Suprapubic skin (tissue), 4 donors: ENCODE data around the gene TNIK. TPM values are rescaled to one million over a fixed set of nuclear protein-coding genes. Genes with fewer than 3 reads are reported as not detected.

Experiments used
- DNase-seq, 2 donors: peaks; one replicate each; pipeline ENCODE4 v3.0.0-alpha.2; 2019; ENCODE audit warnings: low spot score in 2 of 2
- H3K27ac ChIP-seq: fragments of 200-600 bp; sonication (generic); one replicate; pipeline ENCODE4 v1.5.1; 2019
- H3K27me3 ChIP-seq: fragments of 200-600 bp; sonication (generic); one replicate; pipeline ENCODE4 v1.5.1; 2019
- H3K36me3 ChIP-seq: fragments of 200-600 bp; sonication (generic); one replicate; pipeline ENCODE4 v1.5.1; 2019
- H3K4me1 ChIP-seq: fragments of 200-600 bp; sonication (generic); one replicate; pipeline ENCODE4 v1.5.1; 2019
- H3K4me3 ChIP-seq: fragments of 200-600 bp; sonication (generic); one replicate; pipeline ENCODE4 v1.5.1; 2019; ENCODE audit warnings: mild to moderate bottlenecking
- H3K9me3 ChIP-seq: fragments of 200-600 bp; sonication (generic); one replicate; pipeline ENCODE4 v1.5.1; 2019
- EP300 ChIP-seq: sonication (generic); formaldehyde crosslinking; IDR thresholded peaks from one replicate; pipeline ENCODE4 v1.6.1; 2017; ENCODE audit warnings: antibody characterized with exemption
- POLR2A ChIP-seq, 2 donors: fragments of 450-650 bp; IDR thresholded peaks; one replicate each; pipeline ENCODE4 v1.6.1; 2017; ENCODE audit warnings: antibody characterized with exemption in 2 of 2, mild to moderate bottlenecking in 2 of 2, moderate library complexity in 2 of 2
- POLR2AphosphoS5 ChIP-seq, 3 donors: sonication (generic); formaldehyde crosslinking; IDR thresholded peaks; one replicate each; pipeline ENCODE4 v1.6.1; 2017; ENCODE audit warnings: antibody characterized with exemption in 3 of 3
- WGBS: methylation state at CpG from one replicate; pipeline ENCODE4 v1.1.5; 2018; 5-methylcytosine and 5-hydroxymethylcytosine counted together
- total RNA-seq, 4 donors: library from RNA; depleted of rRNA; stranded (reverse); fragments of >200 nt; gene quantifications; one replicate each; pipeline ENCODE4 v1.1.0, GENCODE V29; 2016
- TF ChIP-seq, protein P1 (sequence below), 2 donors: fragments of 200-600 bp in 1 of 2; fragments of 450-650 bp in 1 of 2; sonication (generic) in 1 of 2; IDR thresholded peaks; one replicate each; pipeline ENCODE4 v1.5.1; 2016 to 2019; ENCODE audit warnings: antibody characterized with exemption in 2 of 2, mild to moderate bottlenecking in 1 of 2, moderate library complexity in 1 of 2

TNIK gene
- total RNA-seq, 4 donors from 2014 or later: 2.0 to 4.3 (median 3.1) TPM

DNA sequence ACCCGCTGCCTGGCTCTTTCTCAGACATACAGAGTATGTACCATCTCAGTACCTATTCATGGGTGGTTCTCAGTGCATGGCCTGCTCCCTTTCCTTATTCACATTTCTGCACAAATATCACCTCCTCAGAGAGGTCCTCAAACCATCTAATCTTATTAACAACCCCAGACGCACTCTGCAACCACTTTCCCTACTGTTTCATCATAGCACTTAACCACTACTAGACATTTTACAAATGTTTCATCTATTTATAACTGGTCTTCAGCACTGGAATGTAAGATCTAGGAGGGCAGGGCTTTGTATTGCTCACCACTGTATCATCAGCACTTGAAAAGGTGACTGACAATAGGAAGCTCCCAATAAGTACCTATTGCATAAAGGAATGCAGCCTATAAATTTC, 45.1 kb downstream of the TNIK start:
- Histone ChIP-seq H3K36me3 (no peaks in the 10 kb centered on the region), H3K4me1 (no peaks in the 10 kb centered on the region), H3K27ac (no peak overlapping the region), H3K9me3 (no peaks in the 10 kb centered on the region), H3K4me3 (no peak overlapping the region), H3K27me3 (no peaks in the 10 kb centered on the region)
- 92% methylated on average over 2 of the region's 2 CpGs for whole genome bisulfite sequencing
- TF ChIP-seq POLR2A (IDR thresholded peaks at IDR 0.05) (no peak), POLR2AphosphoS5 (IDR thresholded peaks at IDR 0.05) (no peak), EP300 (no peak)
- TF ChIP-seq, protein P1, sequence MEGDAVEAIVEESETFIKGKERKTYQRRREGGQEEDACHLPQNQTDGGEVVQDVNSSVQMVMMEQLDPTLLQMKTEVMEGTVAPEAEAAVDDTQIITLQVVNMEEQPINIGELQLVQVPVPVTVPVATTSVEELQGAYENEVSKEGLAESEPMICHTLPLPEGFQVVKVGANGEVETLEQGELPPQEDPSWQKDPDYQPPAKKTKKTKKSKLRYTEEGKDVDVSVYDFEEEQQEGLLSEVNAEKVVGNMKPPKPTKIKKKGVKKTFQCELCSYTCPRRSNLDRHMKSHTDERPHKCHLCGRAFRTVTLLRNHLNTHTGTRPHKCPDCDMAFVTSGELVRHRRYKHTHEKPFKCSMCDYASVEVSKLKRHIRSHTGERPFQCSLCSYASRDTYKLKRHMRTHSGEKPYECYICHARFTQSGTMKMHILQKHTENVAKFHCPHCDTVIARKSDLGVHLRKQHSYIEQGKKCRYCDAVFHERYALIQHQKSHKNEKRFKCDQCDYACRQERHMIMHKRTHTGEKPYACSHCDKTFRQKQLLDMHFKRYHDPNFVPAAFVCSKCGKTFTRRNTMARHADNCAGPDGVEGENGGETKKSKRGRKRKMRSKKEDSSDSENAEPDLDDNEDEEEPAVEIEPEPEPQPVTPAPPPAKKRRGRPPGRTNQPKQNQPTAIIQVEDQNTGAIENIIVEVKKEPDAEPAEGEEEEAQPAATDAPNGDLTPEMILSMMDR (IDR thresholded peaks at IDR 0.05): no peak
- DNase-seq: no peak

DNA sequence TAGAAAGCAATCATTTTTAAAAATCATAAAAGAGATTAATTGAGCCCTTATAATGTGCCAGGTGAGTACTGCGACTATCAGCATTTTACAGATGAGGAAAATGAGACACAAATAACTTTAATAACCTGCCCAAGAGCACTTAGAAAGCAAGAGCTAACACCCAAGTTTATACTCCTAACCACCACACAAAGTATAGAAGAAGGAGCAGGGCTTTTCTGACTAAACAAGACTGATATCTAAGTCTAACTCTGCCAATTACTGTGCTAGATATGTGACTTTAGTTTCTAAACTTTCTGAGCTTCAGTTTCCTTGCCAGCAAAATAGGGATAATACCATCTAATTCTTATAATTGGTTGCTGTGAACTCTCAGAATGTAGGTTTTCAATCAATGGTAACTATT, 47.7 kb downstream of the TNIK start:
- Histone ChIP-seq H3K4me1 (no peaks in the 10 kb centered on the region), H3K36me3 (no peaks in the 10 kb centered on the region), H3K4me3 (no peak overlapping the region), H3K27ac (no peak overlapping the region), H3K9me3 (no peaks in the 10 kb centered on the region), H3K27me3 (no peaks in the 10 kb centered on the region)
- TF ChIP-seq POLR2A (IDR thresholded peaks at IDR 0.05) (no peak), POLR2AphosphoS5 (IDR thresholded peaks at IDR 0.05) (no peak), EP300 (no peak)
- TF ChIP-seq, protein P1 (IDR thresholded peaks at IDR 0.05): no peak
- 49% methylated on average over 1 of the region's 1 CpG for WGBS
- DNase-seq: no peak

DNA sequence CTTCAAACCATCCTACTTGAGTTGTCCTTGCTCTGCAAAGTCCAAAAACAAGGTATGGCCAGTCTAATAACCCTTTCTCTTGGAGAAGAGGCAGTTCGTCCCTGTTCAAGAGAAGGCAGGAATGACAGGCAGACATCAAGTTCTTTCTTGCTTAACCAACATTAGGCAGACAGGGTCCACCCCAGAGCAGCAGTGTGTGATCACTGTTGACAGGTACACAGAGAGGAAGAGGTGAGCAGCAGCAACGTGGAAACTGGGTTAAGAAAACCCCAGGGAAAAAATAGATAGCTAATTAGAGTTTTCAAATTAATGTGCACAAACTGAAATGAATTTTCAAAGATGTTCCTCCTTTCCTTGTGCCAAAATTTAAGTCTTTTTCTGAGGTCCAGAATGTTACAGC, 48.2 kb downstream of the TNIK start:
- 41% methylated on average over 2 of the region's 2 CpGs for WGBS
- H3K27ac ChIP-seq: no peak overlapping the region
- no peaks in the 10 kb centered on the region for H3K9me3 ChIP-seq
- DNase-seq: no peak
- no peaks in the 10 kb centered on the region for H3K36me3 ChIP-seq
- no peaks in the 10 kb centered on the region for H3K27me3 ChIP-seq
- H3K4me1 ChIP-seq: no peaks in the 10 kb centered on the region
- TF ChIP-seq POLR2A (IDR thresholded peaks at IDR 0.05) (no peak), EP300 (no peak), POLR2AphosphoS5 (IDR thresholded peaks at IDR 0.05) (no peak)
- TF ChIP-seq, protein P1 (IDR thresholded peaks at IDR 0.05): no peak
- no peak overlapping the region for H3K4me3 ChIP-seq

DNA sequence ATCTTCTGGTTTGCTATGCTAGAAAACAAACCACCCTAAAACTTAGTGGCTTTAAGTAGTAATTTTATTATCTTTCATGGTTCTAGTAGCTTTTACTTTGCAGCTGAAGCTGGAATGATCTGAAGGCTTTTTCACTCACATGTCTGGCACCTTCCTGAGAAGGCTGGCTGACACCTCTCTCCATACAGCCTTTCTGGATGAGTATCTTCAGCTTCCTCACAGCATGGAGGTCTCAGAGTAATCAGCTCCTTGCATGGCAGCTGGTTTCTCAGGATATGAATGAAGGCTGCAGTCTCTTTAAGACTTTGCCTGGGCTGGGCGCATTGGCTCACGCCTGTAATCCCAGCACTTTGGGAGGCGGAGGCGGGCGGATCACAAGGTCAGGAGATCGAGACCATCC, 50.0 kb downstream of the TNIK start:
- H3K27me3 ChIP-seq: no peaks in the 10 kb centered on the region
- no peak for DNase-seq
- H3K9me3 ChIP-seq: no peaks in the 10 kb centered on the region
- no peaks in the 10 kb centered on the region for H3K4me1 ChIP-seq
- no peaks in the 10 kb centered on the region for H3K36me3 ChIP-seq
- no peak overlapping the region for H3K4me3 ChIP-seq
- WGBS: 99% methylated on average over 6 of the region's 6 CpGs
- no peak for TF ChIP-seq EP300
- no peak for TF ChIP-seq POLR2A (IDR thresholded peaks at IDR 0.05)
- no peak for TF ChIP-seq POLR2AphosphoS5 (IDR thresholded peaks at IDR 0.05)
- TF ChIP-seq, protein P1 (IDR thresholded peaks at IDR 0.05): no peak
- H3K27ac ChIP-seq: no peak overlapping the region

DNA sequence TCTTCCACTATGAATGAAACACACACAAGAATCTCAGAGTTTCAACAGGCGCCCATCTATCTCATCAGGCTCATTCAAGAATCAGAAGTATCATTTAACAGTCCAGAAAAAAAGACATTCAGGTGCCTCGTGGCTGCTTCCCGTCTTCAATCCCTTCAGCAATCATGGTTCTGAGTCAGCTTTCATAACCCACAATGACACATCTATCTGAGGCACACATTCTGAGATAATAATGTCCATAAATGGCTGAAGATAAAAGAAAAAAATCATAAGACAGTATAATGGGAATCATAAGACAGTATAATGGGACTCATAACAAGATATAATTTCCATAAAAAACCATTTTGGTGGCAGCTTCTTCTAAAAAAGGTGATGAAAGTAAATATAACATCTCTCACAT, 52.4 kb downstream of the TNIK start:
- no peak for TF ChIP-seq POLR2A (IDR thresholded peaks at IDR 0.05)
- Histone ChIP-seq H3K27ac (no peak overlapping the region), H3K4me3 (no peak overlapping the region), H3K4me1 (peaks cover 14% of the 10 kb centered on the region), H3K27me3 (no peaks in the 10 kb centered on the region), H3K36me3 (no peaks in the 10 kb centered on the region), H3K9me3 (no peaks in the 10 kb centered on the region)
- 79% methylated on average over 3 of the region's 3 CpGs for WGBS
- DNase-seq: no peak

DNA sequence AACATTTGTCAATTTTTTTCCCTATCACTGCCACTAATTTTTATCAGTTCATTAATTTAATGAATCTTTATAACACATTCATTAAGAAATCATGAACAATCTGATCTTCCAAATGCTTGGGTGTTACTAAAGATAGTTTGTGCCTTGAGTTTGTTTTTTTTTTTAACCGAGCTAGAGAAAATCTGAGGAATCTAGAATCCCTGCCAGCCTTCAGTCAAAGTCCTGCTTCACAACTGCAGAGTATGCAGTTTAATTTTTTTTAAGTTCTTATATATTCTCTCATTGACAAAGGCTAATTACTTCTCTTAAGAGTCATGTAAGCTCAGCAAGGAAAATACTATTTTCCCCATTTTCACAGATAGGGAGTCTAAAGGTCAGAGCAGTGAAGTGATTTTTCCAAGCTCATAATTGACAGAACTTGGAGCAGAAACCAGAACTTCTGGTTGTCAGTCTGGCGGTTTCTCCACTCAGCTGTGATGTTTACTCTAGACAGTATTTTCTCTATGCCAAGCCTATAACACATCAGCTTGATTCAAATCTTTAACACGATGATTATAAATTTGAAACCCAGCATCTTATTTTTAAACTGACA, 55.7 kb downstream of the TNIK start:
- no peak overlapping the region for H3K4me3 ChIP-seq
- no peaks in the 10 kb centered on the region for H3K36me3 ChIP-seq
- TF ChIP-seq, protein P1 (IDR thresholded peaks at IDR 0.05): no peak
- no peak for TF ChIP-seq EP300
- TF ChIP-seq POLR2A (IDR thresholded peaks at IDR 0.05): no peak
- TF ChIP-seq POLR2AphosphoS5 (IDR thresholded peaks at IDR 0.05): no peak
- no peaks in the 10 kb centered on the region for H3K27me3 ChIP-seq
- no peaks in the 10 kb centered on the region for H3K9me3 ChIP-seq
- H3K4me1 ChIP-seq: peaks cover 14% of the 10 kb centered on the region
- H3K27ac ChIP-seq: no peak overlapping the region
- no peak for DNase-seq
- WGBS: 35% methylated on average over 3 of the region's 3 CpGs
